Esophagus (tissue), 2 donors: ENCODE data around the gene RAPGEF6. TPM values are rescaled to one million over a fixed set of nuclear protein-coding genes. Genes with fewer than 3 reads are reported as not detected.

Experiments used
- H3K27ac ChIP-seq, 2 donors: one replicate each; pipeline ENCODE4 v1.5.1; 2013; ENCODE audit warnings: low read depth in 2 of 2, mild to moderate bottlenecking in 2 of 2, inconsistent platforms in 1 of 2, low read length in 1 of 2, moderate library complexity in 1 of 2
- H3K27me3 ChIP-seq, 2 donors: one replicate each; pipeline ENCODE4 v1.6.1; 2013; ENCODE audit warnings: low read length in 2 of 2, control low read depth in 1 of 2, mild to moderate bottlenecking in 1 of 2; ENCODE audit not compliant: insufficient read depth in 2 of 2, control insufficient read depth in 1 of 2
- H3K36me3 ChIP-seq, 2 donors: one replicate each; pipeline ENCODE4 v1.6.1; 2013; ENCODE audit warnings: low read length in 1 of 2; ENCODE audit not compliant: control insufficient read depth in 2 of 2, insufficient read depth in 2 of 2
- H3K4me1 ChIP-seq, 2 donors: one replicate each; pipeline ENCODE4 v1.6.1; 2013; ENCODE audit warnings: low read length in 1 of 2; ENCODE audit not compliant: control insufficient read depth in 2 of 2, insufficient read depth in 2 of 2
- H3K4me3 ChIP-seq, 2 donors: one replicate each; pipeline ENCODE4 v1.5.1; 2013; ENCODE audit warnings: low read length in 2 of 2, mild to moderate bottlenecking in 2 of 2, low read depth in 1 of 2, moderate library complexity in 1 of 2
- H3K9me3 ChIP-seq, 2 donors: one replicate each; pipeline ENCODE4 v1.6.1; 2013; ENCODE audit warnings: mild to moderate bottlenecking in 2 of 2, low read depth in 1 of 2, low read length in 1 of 2, moderate library complexity in 1 of 2; ENCODE audit not compliant: control insufficient read depth in 2 of 2, insufficient read depth in 1 of 2
- WGBS, 2 donors: extraction: QIAGEN DNeasy Blood & Tissue Kit; methylation state at CpG; one replicate each; pipeline ENCODE4 v1.1.7; 2013; 5-methylcytosine and 5-hydroxymethylcytosine counted together
- polyA plus RNA-seq, 2 donors: library from polyadenylated mRNA; stranded (reverse); fragments of 200-250 nt; gene quantifications; one replicate each; pipeline ENCODE4 v1.2.3, GENCODE V29; 2013
- donor health status: healthy with polysubstance abuse.
- donor health status: Bipolar disorder and iron deficiency.

RAPGEF6 gene
- polyA plus RNA-seq, 2 donors: 2.3 TPM

DNA sequence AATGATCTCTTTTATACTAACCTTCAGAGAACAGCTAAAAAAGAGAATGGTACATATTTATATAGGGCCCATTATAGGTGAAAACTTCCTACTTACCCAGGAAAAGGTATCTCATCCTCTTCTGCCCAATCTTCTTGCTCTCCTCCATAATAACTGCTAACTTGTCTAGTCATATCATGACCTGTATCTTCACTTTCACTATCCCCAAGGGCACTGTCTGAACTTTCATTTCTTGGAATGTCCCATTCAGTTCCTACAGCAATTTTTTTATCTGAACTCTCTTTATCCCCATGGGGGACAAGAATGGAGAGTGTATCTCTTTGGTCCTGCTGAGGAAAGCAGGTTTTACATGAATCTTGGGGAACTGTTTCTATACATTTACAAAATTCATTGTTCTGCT, 36.4 kb upstream of the RAPGEF6 start:
- H3K4me3 ChIP-seq: no peak overlapping the region
- H3K4me1 ChIP-seq: no peaks in the 10 kb centered on the region
- no peaks in the 10 kb centered on the region for H3K27me3 ChIP-seq
- H3K9me3 ChIP-seq: no peaks in the 10 kb centered on the region
- H3K27ac ChIP-seq: no peak overlapping the region
- no peaks in the 10 kb centered on the region for H3K36me3 ChIP-seq

DNA sequence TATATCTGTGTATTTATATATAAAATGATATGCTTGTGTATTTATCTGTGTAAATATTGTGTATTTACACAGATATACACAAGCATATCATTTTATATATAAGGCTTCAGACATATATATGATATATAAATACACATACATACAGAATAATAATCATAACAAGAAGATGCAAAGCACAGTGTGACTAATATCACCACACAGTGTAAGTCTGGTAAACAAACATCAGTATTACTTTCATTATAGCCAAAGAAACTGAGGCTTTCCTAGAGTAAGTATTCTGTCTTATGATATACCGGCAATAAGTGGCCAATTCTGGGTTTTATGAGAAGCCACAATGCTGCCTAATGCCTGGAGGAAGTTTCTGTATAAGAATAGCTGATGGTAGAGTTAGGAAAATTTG, 29.9 kb upstream of the RAPGEF6 start:
- H3K36me3 ChIP-seq: peaks cover 7 to 9% of the 10 kb centered on the region in 2 donors
- no peaks in the 10 kb centered on the region for H3K27me3 ChIP-seq
- no peak overlapping the region for H3K4me3 ChIP-seq
- 88 to 93% methylated on average over 1 of the region's 1 CpG for WGBS, 2 donors
- H3K27ac ChIP-seq: no peak overlapping the region
- H3K4me1 ChIP-seq: no peaks in the 10 kb centered on the region
- H3K9me3 ChIP-seq: peaks cover 0 to 7% of the 10 kb centered on the region in 2 donors

DNA sequence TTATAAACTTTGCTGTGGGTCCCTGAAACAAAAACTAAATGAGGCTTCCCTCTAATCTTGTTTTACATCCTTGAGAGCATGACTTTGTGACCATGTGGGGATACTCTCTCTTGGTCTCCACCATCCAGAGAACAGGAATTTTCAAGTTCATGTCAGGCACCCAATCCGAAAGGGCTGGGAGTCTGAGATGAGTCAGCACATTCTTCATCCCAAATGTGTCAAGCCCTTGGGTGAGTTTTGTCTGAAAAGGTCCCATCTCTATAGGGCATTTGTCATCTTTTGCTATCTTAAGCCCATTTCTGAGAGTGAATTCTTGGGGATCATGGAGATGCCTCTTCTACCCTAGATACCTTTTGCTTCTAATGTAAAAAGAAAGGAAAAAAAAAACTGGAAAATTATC, 26.9 kb upstream of the RAPGEF6 start:
- peaks cover 0 to 2% of the 10 kb centered on the region in 2 donors for H3K4me1 ChIP-seq
- H3K4me3 ChIP-seq: no peak overlapping the region
- H3K27me3 ChIP-seq: no peaks in the 10 kb centered on the region
- H3K36me3 ChIP-seq: peaks cover 9 to 18% of the 10 kb centered on the region in 2 donors
- 91 to 93% methylated on average over 1 of the region's 1 CpG for WGBS, 2 donors
- H3K9me3 ChIP-seq: peaks cover 0 to 15% of the 10 kb centered on the region in 2 donors
- H3K27ac ChIP-seq: no peak overlapping the region

GRCh38 chr5:131659841-131660240, 24.8 kb upstream of the RAPGEF6 start:
- Histone ChIP-seq H3K36me3 (peaks cover 9 to 18% of the 10 kb centered on the region in 2 donors), H3K4me1 (peaks cover 0 to 2% of the 10 kb centered on the region in 2 donors), H3K4me3 (no peak overlapping the region), H3K9me3 (peaks cover 0 to 15% of the 10 kb centered on the region in 2 donors), H3K27me3 (no peaks in the 10 kb centered on the region), H3K27ac (no peak overlapping the region)
- WGBS, 2 donors: 99% methylated on average over 9 of the region's 9 CpGs

DNA sequence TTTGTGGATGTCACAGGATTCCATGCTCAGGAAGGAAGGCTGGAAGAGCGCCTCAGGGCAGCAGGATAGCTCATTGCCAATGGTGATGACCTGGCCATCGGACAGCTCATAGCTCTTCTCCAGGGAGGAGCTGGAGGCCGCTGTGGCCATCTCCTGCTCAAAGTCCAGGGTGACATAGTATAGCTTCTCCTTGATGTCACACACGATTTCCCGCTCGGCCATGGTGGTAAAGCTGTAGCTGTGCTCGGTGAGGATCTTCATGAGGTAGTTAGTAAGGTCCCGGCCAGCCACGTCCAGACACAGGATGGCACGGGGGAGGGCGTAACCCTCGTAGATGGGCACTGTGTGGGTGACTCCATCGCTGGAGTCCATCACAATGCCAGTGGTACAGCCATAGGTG, 24.3 kb upstream of the RAPGEF6 start:
- Histone ChIP-seq H3K27me3 (no peaks in the 10 kb centered on the region), H3K36me3 (peaks cover 9 to 18% of the 10 kb centered on the region in 2 donors), H3K4me3 (no peak overlapping the region), H3K4me1 (peaks cover 0 to 2% of the 10 kb centered on the region in 2 donors), H3K9me3 (peaks cover 0 to 15% of the 10 kb centered on the region in 2 donors), H3K27ac (no peak overlapping the region)
- 98% methylated on average over 13 of the region's 13 CpGs for WGBS, 2 donors

GRCh38 chr5:131654776-131655175, 19.7 kb upstream of the RAPGEF6 start:
- peaks cover 0 to 6% of the 10 kb centered on the region in 2 donors for H3K9me3 ChIP-seq
- H3K27ac ChIP-seq: no peak overlapping the region
- peaks cover 0 to 2% of the 10 kb centered on the region in 2 donors for H3K4me1 ChIP-seq
- WGBS, 2 donors: 89 to 90% methylated on average over 2 of the region's 2 CpGs
- no peaks in the 10 kb centered on the region for H3K27me3 ChIP-seq
- no peak overlapping the region for H3K4me3 ChIP-seq
- peaks cover 2 to 10% of the 10 kb centered on the region in 2 donors for H3K36me3 ChIP-seq

- Histone ChIP-seq H3K9me3 (peaks cover 0 to 2% of the 10 kb centered on the region in 2 donors), H3K27me3 (no peaks in the 10 kb centered on the region), H3K4me1 (peaks cover 0 to 2% of the 10 kb centered on the region in 2 donors), H3K36me3 (peaks cover 2 to 5% of the 10 kb centered on the region in 2 donors), H3K27ac (no peak overlapping the region), H3K4me3 (no peak overlapping the region)
- WGBS, 2 donors: 92 to 98% methylated on average over 2 of the region's 2 CpGs
Observed at GRCh38 chr5:131654309-131654708, 19.3 kb upstream of the RAPGEF6 start.

- H3K27ac ChIP-seq: no peak overlapping the region
- no peaks in the 10 kb centered on the region for H3K9me3 ChIP-seq
- no peak overlapping the region for H3K4me3 ChIP-seq
- peaks cover 0 to 2% of the 10 kb centered on the region in 2 donors for H3K36me3 ChIP-seq
- H3K4me1 ChIP-seq: no peaks in the 10 kb centered on the region
- H3K27me3 ChIP-seq: no peaks in the 10 kb centered on the region
- WGBS, 2 donors: 75 to 83% methylated on average over 3 of the region's 3 CpGs
Observed at GRCh38 chr5:131649161-131649560, 14.1 kb upstream of the RAPGEF6 start.

DNA sequence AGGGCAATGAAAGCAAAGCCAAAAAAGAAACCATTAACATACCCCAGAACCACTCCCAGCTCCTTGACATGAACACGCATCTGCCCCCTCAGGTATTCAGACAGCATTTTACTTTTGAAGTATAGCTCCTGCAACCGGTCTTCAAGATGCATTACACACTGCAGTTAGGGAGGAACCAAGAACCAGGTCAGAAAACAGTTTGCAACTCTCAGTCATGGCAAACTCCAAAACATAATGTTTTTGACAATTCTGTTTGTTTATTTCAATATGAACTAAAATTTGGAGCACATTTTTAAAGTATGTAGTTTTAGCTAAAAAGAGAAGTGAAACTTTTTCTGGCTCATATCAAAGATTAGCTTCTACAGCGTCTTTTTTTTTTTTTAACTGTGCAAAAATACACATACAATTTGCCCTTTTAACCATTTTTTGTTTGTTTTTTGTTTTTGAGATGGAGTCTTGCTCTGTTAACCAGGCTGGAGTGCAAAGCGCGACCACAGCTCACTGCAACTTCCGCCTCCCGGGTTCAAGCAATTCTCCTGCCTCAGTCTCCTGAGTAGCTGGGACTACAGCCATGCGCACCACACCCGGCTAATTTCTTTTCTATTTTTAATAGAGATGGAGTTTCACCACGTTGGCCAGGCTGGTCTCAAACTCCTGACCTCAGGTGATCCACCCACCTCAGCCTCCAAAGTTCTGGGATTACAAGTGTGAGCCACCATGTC, 12.2 kb upstream of the RAPGEF6 start:
- no peaks in the 10 kb centered on the region for H3K27me3 ChIP-seq
- H3K4me3 ChIP-seq: no peak overlapping the region
- 87% methylated on average over 10 of the region's 10 CpGs for WGBS, 2 donors
- no peaks in the 10 kb centered on the region for H3K9me3 ChIP-seq
- H3K4me1 ChIP-seq: no peaks in the 10 kb centered on the region
- peaks cover 0 to 2% of the 10 kb centered on the region in 2 donors for H3K36me3 ChIP-seq
- no peak overlapping the region for H3K27ac ChIP-seq

DNA sequence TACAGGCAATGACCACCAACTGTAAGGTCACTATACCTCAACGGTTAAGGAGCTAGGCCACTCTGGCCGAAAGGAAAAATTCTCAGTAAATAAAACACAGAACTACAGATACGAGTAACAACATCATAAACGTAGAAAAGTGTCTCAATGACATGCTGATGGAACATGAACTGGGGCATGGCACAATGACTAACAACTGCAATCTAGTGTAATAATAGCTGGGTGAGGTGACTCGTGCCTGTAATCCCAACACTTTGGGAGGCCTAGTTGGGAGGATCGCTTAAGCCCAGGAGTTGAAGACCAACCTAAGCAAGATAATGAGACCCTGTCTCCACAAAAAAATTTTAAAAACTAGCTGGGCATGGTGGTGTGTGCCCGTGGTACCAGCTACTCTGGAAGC, 9.8 kb upstream of the RAPGEF6 start:
- H3K4me1 ChIP-seq: no peaks in the 10 kb centered on the region
- WGBS, 2 donors: 92 to 93% methylated on average over 7 of the region's 7 CpGs
- no peak overlapping the region for H3K27ac ChIP-seq
- no peaks in the 10 kb centered on the region for H3K27me3 ChIP-seq
- no peaks in the 10 kb centered on the region for H3K9me3 ChIP-seq
- H3K4me3 ChIP-seq: no peak overlapping the region
- no peaks in the 10 kb centered on the region for H3K36me3 ChIP-seq
